CD4-positive, alpha-beta T cell treated with Interleukin-17A for 4 hours (primary cell): ENCODE measurements around the gene OR2A2.

ENCODE experiments used
- DNase-seq: peaks from one replicate; pipeline ENCODE4 v3.0.0-alpha.2; 2020; ENCODE audit warnings: mixed read lengths

The OR2A2 gene

GRCh38 chr7:144144426-144144825, 35.0 kb downstream of the OR2A2 start:
- DNase-seq: no peak

- DNase-seq: no peak
Measured at GRCh38 chr7:144148224-144148827, 38.9 kb downstream of the OR2A2 start.

GRCh38 chr7:144158861-144159260, 49.5 kb downstream of the OR2A2 start:
- no peak for DNase-seq
